ENCODE results near the gene HSPA13.
A peak's percentile ranks its signal among the peaks of the same experiment; 100 is the strongest.

Gene HSPA13, protein sequence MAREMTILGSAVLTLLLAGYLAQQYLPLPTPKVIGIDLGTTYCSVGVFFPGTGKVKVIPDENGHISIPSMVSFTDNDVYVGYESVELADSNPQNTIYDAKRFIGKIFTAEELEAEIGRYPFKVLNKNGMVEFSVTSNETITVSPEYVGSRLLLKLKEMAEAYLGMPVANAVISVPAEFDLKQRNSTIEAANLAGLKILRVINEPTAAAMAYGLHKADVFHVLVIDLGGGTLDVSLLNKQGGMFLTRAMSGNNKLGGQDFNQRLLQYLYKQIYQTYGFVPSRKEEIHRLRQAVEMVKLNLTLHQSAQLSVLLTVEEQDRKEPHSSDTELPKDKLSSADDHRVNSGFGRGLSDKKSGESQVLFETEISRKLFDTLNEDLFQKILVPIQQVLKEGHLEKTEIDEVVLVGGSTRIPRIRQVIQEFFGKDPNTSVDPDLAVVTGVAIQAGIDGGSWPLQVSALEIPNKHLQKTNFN

DNA sequence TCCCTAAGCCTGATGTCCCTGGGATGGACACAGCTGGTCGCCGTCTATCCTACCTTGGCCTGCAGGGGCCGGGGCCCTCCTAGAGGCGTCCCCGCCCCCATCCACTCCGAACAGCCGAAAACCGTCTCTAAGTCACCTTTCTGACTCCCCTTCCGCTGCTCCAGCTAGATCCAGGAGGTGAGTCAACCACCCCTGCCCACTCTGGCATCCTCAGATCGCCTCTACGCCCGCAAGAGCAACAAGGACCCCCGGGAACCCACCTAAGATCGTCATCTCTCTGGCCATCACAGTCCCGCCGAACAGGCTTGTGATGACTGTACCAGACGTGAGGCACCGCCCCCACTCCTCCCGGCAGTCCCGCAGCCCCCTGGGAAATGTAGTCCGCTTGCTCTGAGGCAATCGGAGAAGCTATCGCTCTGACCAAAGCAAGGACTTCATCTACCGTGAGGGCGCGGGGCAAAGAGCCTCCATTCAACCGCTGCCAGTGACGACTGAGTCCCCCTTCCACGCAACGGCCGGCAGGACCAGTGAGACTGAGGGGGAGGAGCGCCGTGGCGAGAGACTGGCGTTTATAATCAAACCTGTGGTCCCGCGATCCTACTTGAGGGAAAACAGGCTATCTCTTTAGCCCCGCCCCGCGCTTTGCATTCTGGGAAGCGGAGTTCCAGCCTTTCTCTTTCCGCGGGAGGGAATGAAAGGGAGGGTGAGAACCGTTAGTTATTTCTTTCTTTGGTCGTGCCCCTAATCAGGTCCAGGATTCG lies at the start of gene HSPA13:
TSS of gene HSPA13 (minus strand) at position 312 of the 761 bp plus-strand sequence. CDS start at position 285, 27 bp downstream.
- Mint-ChIP-seq H3K27ac (peak within 1 kb of the TSS; percentile 100), H3K9me3 (no peaks in the 10 kb centered on the region), H3K4me3 (peak within 1 kb of the TSS; percentile 100), H3K4me1 (ENCODE audit: low read depth) (peaks cover 30% of the 10 kb centered on the region), H3K27me3 (ENCODE audit: low read depth) (peaks cover 5% of the 10 kb centered on the region), H3K36me3 (ENCODE audit: low read depth) (peaks cover 21% of the 10 kb centered on the region)
- DNase-seq (ENCODE audit: low spot score): peak; percentile 99

DNA sequence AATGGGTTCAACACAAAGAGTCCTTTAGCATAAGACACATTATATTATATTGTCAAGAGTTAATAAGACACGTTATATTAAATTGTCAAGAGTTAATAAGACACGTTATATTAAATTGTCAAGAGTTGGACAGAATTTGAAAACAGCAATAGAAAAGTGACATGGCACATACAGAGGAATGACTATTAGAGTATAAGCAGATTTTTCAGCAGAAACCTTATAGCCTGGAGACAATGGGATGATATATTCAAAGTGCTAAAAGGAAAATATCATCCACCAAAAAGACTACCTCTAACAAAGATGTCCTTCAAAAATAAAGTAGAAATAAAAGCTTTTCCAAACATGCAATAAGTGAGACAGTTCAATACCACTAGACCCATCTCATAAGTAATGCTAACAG lies 36.0 kb upstream of the HSPA13 start:
- H3K27ac Mint-ChIP-seq: no peak overlapping the region
- no peak for DNase-seq (ENCODE audit: low spot score)
- no peak overlapping the region for H3K4me3 Mint-ChIP-seq
- H3K9me3 Mint-ChIP-seq: peaks cover 22% of the 10 kb centered on the region
- H3K4me1 Mint-ChIP-seq (ENCODE audit: low read depth): no peaks in the 10 kb centered on the region
- H3K27me3 Mint-ChIP-seq (ENCODE audit: low read depth): peaks cover 7% of the 10 kb centered on the region
- no peaks in the 10 kb centered on the region for H3K36me3 Mint-ChIP-seq (ENCODE audit: low read depth)

DNA sequence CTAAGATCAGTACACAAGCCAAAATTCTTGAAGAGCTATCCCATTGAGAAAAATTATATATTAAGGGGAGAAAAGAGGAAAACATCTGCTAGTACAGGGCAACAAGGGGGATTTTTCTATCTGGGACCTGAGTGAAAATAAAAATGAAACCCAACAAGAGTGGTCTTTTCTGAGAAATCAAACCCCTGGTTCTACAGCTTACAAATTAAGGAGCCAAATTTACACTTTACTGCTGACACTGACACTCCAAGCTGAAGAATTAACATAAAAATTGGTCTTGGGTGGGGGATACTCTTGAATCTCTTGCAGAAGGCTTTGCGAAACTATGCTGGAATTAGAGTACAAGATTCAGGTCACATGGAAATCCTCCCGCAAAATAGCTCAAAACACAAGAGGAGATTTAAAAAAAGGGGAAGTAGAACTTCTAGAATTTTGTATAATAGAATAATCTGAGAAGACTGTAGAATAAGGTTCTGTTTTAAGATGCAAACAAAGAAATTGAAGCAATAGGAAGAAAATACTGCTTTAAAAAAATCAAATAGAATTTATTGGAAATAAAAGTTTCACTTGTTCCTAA lies 32.1 kb upstream of the HSPA13 start:
- no peak overlapping the region for H3K27ac Mint-ChIP-seq
- no peak for DNase-seq (ENCODE audit: low spot score)
- no peaks in the 10 kb centered on the region for H3K36me3 Mint-ChIP-seq (ENCODE audit: low read depth)
- H3K27me3 Mint-ChIP-seq (ENCODE audit: low read depth): peaks cover 8% of the 10 kb centered on the region
- H3K4me3 Mint-ChIP-seq: no peak overlapping the region
- no peaks in the 10 kb centered on the region for H3K4me1 Mint-ChIP-seq (ENCODE audit: low read depth)
- peaks cover 22% of the 10 kb centered on the region for H3K9me3 Mint-ChIP-seq

DNA sequence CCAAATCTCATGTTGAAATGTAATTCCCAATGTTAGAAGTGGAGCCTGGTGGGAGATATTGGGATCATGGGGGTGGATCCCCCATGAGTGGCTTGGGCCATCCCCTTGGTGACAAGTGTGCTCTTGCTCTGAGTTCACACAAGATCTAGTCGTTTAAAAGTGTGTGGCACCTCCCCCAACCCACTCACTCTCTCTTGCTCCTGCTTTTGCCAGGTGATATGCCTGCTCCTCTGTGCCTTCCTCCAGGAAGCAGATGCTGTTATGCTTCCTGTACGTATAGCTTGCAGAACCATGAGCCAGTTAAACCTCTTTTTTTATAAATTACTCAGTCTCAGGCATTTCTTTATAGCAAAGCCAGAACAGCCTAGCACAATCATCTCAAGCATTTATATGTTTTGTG lies 23.0 kb upstream of the HSPA13 start:
- Mint-ChIP-seq H3K4me1 (ENCODE audit: low read depth) (peaks cover 1% of the 10 kb centered on the region), H3K9me3 (peaks cover 5% of the 10 kb centered on the region), H3K27ac (no peak overlapping the region), H3K4me3 (no peak overlapping the region), H3K36me3 (ENCODE audit: low read depth) (no peaks in the 10 kb centered on the region), H3K27me3 (ENCODE audit: low read depth) (peaks cover 6% of the 10 kb centered on the region)
- DNase-seq (ENCODE audit: low spot score): no peak

DNA sequence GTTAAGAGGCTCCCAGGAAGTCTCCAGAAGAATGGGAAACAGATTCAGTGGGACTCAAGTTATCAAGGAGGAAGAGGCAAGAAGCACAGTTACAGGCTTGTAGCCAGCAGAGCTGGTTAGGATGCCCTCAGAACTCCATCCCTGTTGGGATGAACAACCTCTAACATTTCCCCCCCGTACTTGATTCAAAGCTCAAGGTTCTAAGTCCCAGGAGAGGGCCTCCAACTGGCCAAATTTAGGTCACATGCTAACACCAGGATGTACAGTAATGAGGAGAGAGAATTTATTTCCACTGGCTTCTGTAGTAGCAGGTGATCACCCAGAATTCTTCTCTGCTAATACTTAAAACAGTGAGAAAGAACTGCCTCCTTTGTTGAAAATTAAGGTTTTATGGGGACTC lies 22.3 kb upstream of the HSPA13 start:
- Mint-ChIP-seq H3K36me3 (ENCODE audit: low read depth) (no peaks in the 10 kb centered on the region), H3K27ac (no peak overlapping the region), H3K27me3 (ENCODE audit: low read depth) (peaks cover 6% of the 10 kb centered on the region), H3K4me1 (ENCODE audit: low read depth) (peaks cover 1% of the 10 kb centered on the region), H3K9me3 (peaks cover 5% of the 10 kb centered on the region), H3K4me3 (no peak overlapping the region)
- no peak for DNase-seq (ENCODE audit: low spot score)

DNA sequence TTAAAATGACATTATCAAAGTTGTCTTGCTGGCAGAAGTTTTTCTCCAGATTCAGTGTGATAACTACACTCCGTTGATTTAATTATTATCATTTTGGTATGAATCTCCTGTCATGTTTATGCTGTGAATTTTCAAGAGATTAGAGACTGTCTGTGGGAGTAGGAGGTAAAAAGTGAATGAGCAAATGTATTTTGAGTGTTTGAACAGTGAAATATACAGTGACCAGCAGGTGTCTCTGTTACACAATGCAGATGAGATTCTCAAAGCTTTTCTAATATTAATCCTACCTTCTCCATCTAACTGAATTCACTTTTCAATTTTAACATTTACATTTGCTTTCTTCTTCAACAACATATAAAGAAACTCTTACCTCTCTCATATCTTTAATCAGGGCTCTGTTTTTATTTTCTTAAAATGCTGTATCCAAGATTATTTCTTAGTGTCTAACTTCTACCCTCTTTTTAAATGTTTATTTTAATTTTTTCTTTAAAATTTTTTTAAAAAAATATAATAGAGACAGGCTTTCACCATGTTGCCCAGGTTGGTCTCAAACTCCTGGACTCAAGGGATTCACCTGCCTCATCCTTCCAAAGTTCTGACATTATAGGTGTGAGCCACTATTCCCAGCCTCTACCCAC lies 20.9 kb upstream of the HSPA13 start:
- Mint-ChIP-seq H3K4me1 (ENCODE audit: low read depth) (peaks cover 1% of the 10 kb centered on the region), H3K9me3 (peaks cover 4% of the 10 kb centered on the region), H3K36me3 (ENCODE audit: low read depth) (no peaks in the 10 kb centered on the region), H3K27ac (no peak overlapping the region), H3K4me3 (no peak overlapping the region), H3K27me3 (ENCODE audit: low read depth) (peaks cover 9% of the 10 kb centered on the region)
- no peak for DNase-seq (ENCODE audit: low spot score)

DNA sequence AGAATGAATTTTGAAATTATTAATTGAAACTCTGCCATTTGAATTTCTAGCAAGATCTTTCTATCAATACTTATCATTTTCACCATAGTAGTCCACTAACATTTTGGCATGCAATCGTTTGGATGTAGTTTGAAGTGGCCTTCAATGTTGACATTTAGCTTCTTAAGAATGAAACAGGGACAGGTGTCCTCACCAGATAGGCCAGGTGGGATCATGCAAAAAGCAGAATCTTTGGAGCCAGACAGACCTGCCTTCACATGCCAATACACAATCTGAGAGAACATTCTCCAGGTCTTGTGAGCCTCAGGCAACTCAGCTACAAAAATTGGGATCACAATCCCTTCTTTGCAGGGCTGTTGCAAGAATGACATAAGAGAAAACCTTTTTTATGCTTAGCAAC lies 18.3 kb upstream of the HSPA13 start:
- Mint-ChIP-seq H3K36me3 (ENCODE audit: low read depth) (no peaks in the 10 kb centered on the region), H3K27me3 (ENCODE audit: low read depth) (peaks cover 12% of the 10 kb centered on the region), H3K4me3 (no peak overlapping the region), H3K4me1 (ENCODE audit: low read depth) (peaks cover 1% of the 10 kb centered on the region), H3K27ac (no peak overlapping the region), H3K9me3 (no peaks in the 10 kb centered on the region)
- no peak for DNase-seq (ENCODE audit: low spot score)

DNA sequence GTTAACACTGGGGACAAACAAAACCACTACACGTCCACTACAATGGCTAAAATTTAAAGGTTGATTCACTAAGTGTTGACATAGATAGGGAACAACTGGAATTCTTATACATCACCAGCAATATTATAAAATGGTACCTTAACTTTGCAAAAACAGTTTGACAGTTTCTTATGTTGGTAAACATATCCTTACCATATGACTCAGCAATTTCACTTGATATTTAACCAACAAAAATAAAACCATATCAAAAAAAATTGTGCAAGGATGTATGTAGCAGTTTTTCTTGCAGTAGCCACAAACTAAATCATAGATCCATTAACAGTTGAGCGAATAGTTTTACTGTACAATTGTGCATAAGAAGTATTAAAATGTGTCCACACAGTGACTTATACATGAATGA lies 5.3 kb upstream of the HSPA13 start:
- no peaks in the 10 kb centered on the region for H3K9me3 Mint-ChIP-seq
- no peak for DNase-seq (ENCODE audit: low spot score)
- no peak overlapping the region for H3K27ac Mint-ChIP-seq
- no peak overlapping the region for H3K4me3 Mint-ChIP-seq
- peaks cover 9% of the 10 kb centered on the region for H3K4me1 Mint-ChIP-seq (ENCODE audit: low read depth)
- H3K36me3 Mint-ChIP-seq (ENCODE audit: low read depth): no peaks in the 10 kb centered on the region
- peaks cover 16% of the 10 kb centered on the region for H3K27me3 Mint-ChIP-seq (ENCODE audit: low read depth)

DNA sequence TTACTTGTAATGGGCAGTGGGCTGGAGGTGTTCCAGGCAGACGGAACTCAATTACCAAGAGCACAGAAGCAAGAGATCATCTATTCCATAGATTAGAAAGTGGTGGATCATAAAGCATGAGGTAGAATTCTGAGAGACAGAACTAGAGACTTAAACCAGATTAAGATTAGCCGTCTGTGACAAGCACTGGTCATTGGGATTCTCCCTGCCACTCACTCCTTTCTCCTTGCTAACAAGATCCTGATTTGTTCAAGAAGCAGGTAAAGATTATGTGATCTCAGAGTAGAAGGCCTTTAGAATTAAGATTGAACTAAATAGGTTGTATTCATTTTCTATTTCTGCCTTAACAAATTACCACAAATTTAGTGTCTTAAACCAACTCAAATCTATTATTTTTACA lies 1.5 kb upstream of the HSPA13 start:
- peaks cover 8% of the 10 kb centered on the region for H3K27me3 Mint-ChIP-seq (ENCODE audit: low read depth)
- peak overlapping the region; percentile 100 for H3K4me3 Mint-ChIP-seq
- H3K4me1 Mint-ChIP-seq (ENCODE audit: low read depth): peaks cover 24% of the 10 kb centered on the region
- H3K9me3 Mint-ChIP-seq: no peaks in the 10 kb centered on the region
- no peak overlapping the region for H3K27ac Mint-ChIP-seq
- peaks cover 10% of the 10 kb centered on the region for H3K36me3 Mint-ChIP-seq (ENCODE audit: low read depth)
- DNase-seq (ENCODE audit: low spot score): no peak

DNA sequence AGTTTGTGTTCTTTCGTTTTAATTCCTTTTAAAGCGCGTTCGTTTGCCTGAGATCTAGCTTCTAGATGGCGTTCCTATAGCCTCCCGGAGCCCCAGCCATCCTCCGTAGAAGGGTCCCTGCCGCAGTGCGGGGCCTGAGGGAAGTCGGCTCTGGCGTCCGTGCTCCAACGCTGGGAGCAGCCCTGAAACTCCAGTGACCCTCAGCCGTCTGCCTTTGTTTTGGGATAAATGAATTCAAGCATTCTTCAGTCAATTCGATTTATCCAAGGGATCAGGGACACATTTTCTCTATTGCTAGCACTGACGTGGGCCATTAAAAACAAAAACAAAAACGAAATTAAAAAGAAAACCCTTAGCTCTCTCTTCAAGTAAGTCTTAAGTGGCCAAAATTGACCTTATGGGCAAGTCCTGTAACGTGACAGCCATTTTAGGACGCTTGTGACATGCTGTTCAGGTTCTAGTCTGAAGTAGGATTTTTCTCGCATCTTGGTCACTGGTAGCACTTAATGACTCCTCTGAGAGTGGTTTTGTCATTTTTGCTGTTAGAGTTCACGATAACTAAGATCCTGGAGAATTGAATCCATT lies 742 bp upstream of the HSPA13 start:
- no peak for DNase-seq (ENCODE audit: low spot score)
- Mint-ChIP-seq H3K27ac (peak overlapping the region; percentile 100), H3K27me3 (ENCODE audit: low read depth) (peaks cover 7% of the 10 kb centered on the region), H3K9me3 (no peaks in the 10 kb centered on the region), H3K4me1 (ENCODE audit: low read depth) (peaks cover 27% of the 10 kb centered on the region), H3K4me3 (peak overlapping the region; percentile 100), H3K36me3 (ENCODE audit: low read depth) (peaks cover 17% of the 10 kb centered on the region)

DNA sequence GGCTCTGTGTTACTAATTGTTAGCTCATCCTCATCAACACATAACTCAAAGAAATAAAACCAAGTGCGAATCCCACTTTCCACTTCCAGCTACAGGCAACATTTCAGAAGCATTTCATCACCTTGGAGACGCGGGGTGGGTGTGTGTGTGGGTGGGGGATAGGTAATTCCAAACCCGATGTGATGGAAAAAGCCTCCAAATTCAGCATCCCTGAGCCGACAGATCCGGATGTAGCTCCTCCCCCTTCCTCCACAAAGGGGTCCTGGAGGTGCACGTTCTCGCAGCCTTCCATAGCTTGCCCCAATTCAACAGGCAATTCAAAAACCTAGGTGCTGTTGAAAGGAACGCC lies 486 bp downstream of the HSPA13 start:
- no peak for DNase-seq (ENCODE audit: low spot score)
- Mint-ChIP-seq H3K4me1 (ENCODE audit: low read depth) (peaks cover 32% of the 10 kb centered on the region), H3K4me3 (peak overlapping the region; percentile 100), H3K36me3 (ENCODE audit: low read depth) (peaks cover 27% of the 10 kb centered on the region), H3K27me3 (ENCODE audit: low read depth) (peaks cover 2% of the 10 kb centered on the region), H3K9me3 (no peaks in the 10 kb centered on the region), H3K27ac (peak overlapping the region; percentile 100)

DNA sequence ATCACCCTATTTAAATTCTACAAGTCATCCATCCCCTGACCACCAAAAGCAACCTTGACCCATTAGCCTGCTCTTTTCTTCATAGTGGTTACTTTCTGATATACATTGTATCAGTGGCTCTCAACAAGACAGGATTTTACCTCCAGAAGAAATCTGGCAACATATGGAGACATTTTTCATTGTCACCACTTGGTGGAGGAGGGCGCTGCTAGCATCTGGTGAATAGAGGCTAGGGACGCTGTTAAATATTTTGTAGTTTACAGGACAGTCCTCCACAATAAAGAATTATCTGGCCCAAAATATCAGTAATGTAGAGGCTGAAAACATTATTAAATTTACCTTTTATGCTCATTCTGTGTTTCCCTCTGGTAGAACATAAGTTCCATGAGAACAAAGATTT lies 6.1 kb downstream of the HSPA13 start:
- peaks cover 50% of the 10 kb centered on the region for H3K36me3 Mint-ChIP-seq (ENCODE audit: low read depth)
- no peaks in the 10 kb centered on the region for H3K27me3 Mint-ChIP-seq (ENCODE audit: low read depth)
- no peak overlapping the region for H3K4me3 Mint-ChIP-seq
- DNase-seq (ENCODE audit: low spot score): no peak
- no peaks in the 10 kb centered on the region for H3K9me3 Mint-ChIP-seq
- H3K4me1 Mint-ChIP-seq (ENCODE audit: low read depth): peaks cover 21% of the 10 kb centered on the region
- H3K27ac Mint-ChIP-seq: no peak overlapping the region

DNA sequence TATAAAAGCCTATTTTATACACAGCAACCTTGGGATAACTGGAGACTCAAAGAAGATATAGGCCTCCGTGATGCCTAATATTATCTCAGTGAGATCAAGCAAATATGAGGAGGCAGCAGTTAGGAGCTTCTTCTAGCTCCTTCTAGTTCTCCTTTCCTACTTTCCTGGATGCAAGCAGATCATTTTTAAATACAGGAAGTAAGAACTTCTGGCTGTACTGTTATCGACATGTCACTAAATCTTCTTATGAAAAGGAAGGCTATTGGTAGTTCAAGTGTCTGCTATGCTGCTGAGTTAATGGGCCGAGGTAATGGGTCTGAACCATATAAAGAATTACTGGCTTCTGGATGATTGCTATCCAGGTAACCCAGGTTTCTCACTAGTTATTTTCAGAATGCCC lies 15.9 kb downstream of the HSPA13 start:
- H3K4me3 Mint-ChIP-seq: no peak overlapping the region
- no peaks in the 10 kb centered on the region for H3K9me3 Mint-ChIP-seq
- H3K4me1 Mint-ChIP-seq (ENCODE audit: low read depth): no peaks in the 10 kb centered on the region
- H3K36me3 Mint-ChIP-seq (ENCODE audit: low read depth): no peaks in the 10 kb centered on the region
- no peak for DNase-seq (ENCODE audit: low spot score)
- H3K27me3 Mint-ChIP-seq (ENCODE audit: low read depth): peaks cover 4% of the 10 kb centered on the region
- no peak overlapping the region for H3K27ac Mint-ChIP-seq

All from T-helper 2 cell treated with Interferon-gamma antibody and Interleukin-4, amounts not matched to agents 5 μg/mL and 100 μg/mL, for 36 hours (primary cell).